ENCODE results near the gene SYNE4. TPM values are rescaled to one million over a fixed set of nuclear protein-coding genes. Genes with fewer than 3 reads are reported as not detected.

The SYNE4 gene
- total and polyA plus RNA-seq, 2 of the 13 experiments (the other 11 are each of a cell fraction or from before 2014, with no cell fraction given), result 13.7 to 23.0 TPM

GRCh38 chr19:35995048-35995993 is 13.3 kb downstream of the SYNE4 start, which contains the start of gene SDHAF1 (continued):
- TF ChIP-seq UBTF (CRISPR knock-in tag; IDR thresholded peaks at IDR 0.05) (peak; percentile 92), ZNF567 (CRISPR knock-in tag; IDR thresholded peaks at IDR 0.05; ENCODE audit: borderline replicate concordance) (no peak), KLF15 (CRISPR knock-in tag; IDR thresholded peaks at IDR 0.05; ENCODE audit: borderline replicate concordance) (no peak), MXD1 (CRISPR knock-in tag; IDR thresholded peaks at IDR 0.05) (peak; percentile 94), ZNF740 (CRISPR knock-in tag; IDR thresholded peaks at IDR 0.05) (no peak), SAFB2 (CRISPR knock-in tag; IDR thresholded peaks at IDR 0.05; ENCODE audit: borderline replicate concordance, low read depth) (peak; percentile 24; the same call in 1 of the 2 replicates), ARID5B (CRISPR knock-in tag; IDR thresholded peaks at IDR 0.05) (0 out of 2 replicates have a peak, but pooled peaks have one; percentile 21), ZNF431 (CRISPR knock-in tag; IDR thresholded peaks at IDR 0.05; ENCODE audit: borderline replicate concordance, low read depth) (peak; percentile 65; the same call in 1 of the 2 replicates), ZNF768 (CRISPR knock-in tag; IDR thresholded peaks at IDR 0.05) (0 out of 2 replicates have a peak, but pooled peaks have one; percentile 22), PREB (CRISPR knock-in tag; IDR thresholded peaks at IDR 0.05) (no peak), ATRX (CRISPR knock-in tag; IDR thresholded peaks at IDR 0.05; ENCODE audit: borderline replicate concordance) (no peak), SIX4 (CRISPR knock-in tag; IDR thresholded peaks at IDR 0.05) (0 out of 2 replicates have a peak, but pooled peaks have one; percentile 25), ZMYM3 (CRISPR knock-in tag; IDR thresholded peaks at IDR 0.05) (0 out of 2 replicates have a peak, but pooled peaks have one; percentile 3), DMAP1 (CRISPR knock-in tag; IDR thresholded peaks at IDR 0.05) (peak; percentile 91), ZEB1 (IDR thresholded peaks at IDR 0.05; ENCODE audit: insufficient replicate concordance, low read depth) (no peak), ZBTB34 (CRISPR knock-in tag; IDR thresholded peaks at IDR 0.05) (no peak), MAFF (IDR thresholded peaks at IDR 0.05; ENCODE audit: low read depth, low read length) (no peak), TOE1 (CRISPR knock-in tag; IDR thresholded peaks at IDR 0.05) (no peak)

All from HepG2 (cell line).